GM12878 (cell line): Measurements from ENCODE around the gene OMD.

ENCODE experiments used
- REST ChIP-seq: IDR thresholded peaks from 2 replicates; pipeline ENCODE4 v1.6.1; 2012; ENCODE audit warnings: mild to moderate bottlenecking, low read depth, low read length
- SMC3 ChIP-seq: IDR thresholded peaks from 2 replicates; pipeline ENCODE4 v1.6.1; 2011; ENCODE audit warnings: low read length, improper control_type of control experiment, borderline replicate concordance

GRCh38 chr9:92380603-92381002, 43.7 kb downstream of the OMD start:
- TF ChIP-seq REST (no peak), SMC3 (no peak)
